Natural killer cell (primary cell): ENCODE data around the gene SLC4A5. TPM values are rescaled to one million over a fixed set of nuclear protein-coding genes. Genes with fewer than 3 reads are reported as not detected.

Experiments used
- ATAC-seq, 3 donors: fragments of 150-1000 bp in 2 of 3; fragments of 200-7000 bp in 1 of 3; cut with Tn5 transposase; 1 replicate in 1 of 3; 2 replicates in 2 of 3; pipeline ENCODE4 v1.10.0; 2021; ENCODE audit warnings: mild to moderate bottlenecking in 2 of 3, moderate library complexity in 2 of 3
- DNase-seq, 2 donors: peaks; one replicate each; pipeline versions ENCODE4 v3.0.0 to v3.0.0-alpha.2; 2013 to 2021; ENCODE audit warnings: mixed read lengths in 1 of 2
- H3K27ac ChIP-seq: one replicate; pipeline ENCODE4 v1.5.1; 2013; ENCODE audit warnings: mild to moderate bottlenecking, low read length
- H3K27me3 ChIP-seq: one replicate; pipeline ENCODE4 v1.6.1; 2013; ENCODE audit warnings: low read length; ENCODE audit not compliant: control insufficient read depth, insufficient read depth
- H3K36me3 ChIP-seq: one replicate; pipeline ENCODE4 v1.6.1; 2013; ENCODE audit warnings: low read length; ENCODE audit not compliant: control insufficient read depth, insufficient read depth
- H3K4me1 ChIP-seq: one replicate; pipeline ENCODE4 v1.6.1; 2013; ENCODE audit warnings: low read length; ENCODE audit not compliant: control insufficient read depth, insufficient read depth
- H3K4me3 ChIP-seq: one replicate; pipeline ENCODE4 v1.5.1; 2013; ENCODE audit warnings: low read length
- H3K9me3 ChIP-seq: one replicate; pipeline ENCODE4 v1.6.1; 2013; ENCODE audit warnings: low read length; ENCODE audit not compliant: control insufficient read depth, insufficient read depth
- H3K27ac Mint-ChIP-seq, 2 donors: one replicate each; pipeline ENCODE4 v1.8.0; 2022; ENCODE audit warnings: mild to moderate bottlenecking in 2 of 2, mixed read lengths in 2 of 2, moderate library complexity in 1 of 2
- H3K27me3 Mint-ChIP-seq, 2 donors: one replicate each; pipeline ENCODE4 v1.8.0; 2022; ENCODE audit warnings: low read depth in 2 of 2, mixed read lengths in 2 of 2
- H3K36me3 Mint-ChIP-seq: one replicate; pipeline ENCODE4 v1.8.0; 2022; ENCODE audit warnings: mixed read lengths
- H3K4me1 Mint-ChIP-seq, 2 donors: one replicate each; pipeline ENCODE4 v1.8.0; 2022; ENCODE audit warnings: mixed read lengths in 2 of 2
- H3K4me3 Mint-ChIP-seq: one replicate; pipeline ENCODE4 v1.8.0; 2022; ENCODE audit warnings: mild to moderate bottlenecking, moderate library complexity, mixed read lengths
- H3K9me3 Mint-ChIP-seq, 2 donors: one replicate each; pipeline ENCODE4 v1.8.0; 2022; ENCODE audit warnings: mixed read lengths in 2 of 2
- CTCF ChIP-seq: fragments of 200-600 bp; IDR thresholded peaks from one replicate; pipeline ENCODE4 v1.8.0; 2022; ENCODE audit warnings: antibody characterized with exemption
- WGBS: methylation state at CpG from one replicate; pipeline ENCODE4 v1.1.7; 2013; ENCODE audit warnings: missing lambda C conversion rate; ENCODE audit not compliant: insufficient coverage; 5-methylcytosine and 5-hydroxymethylcytosine counted together
- intact Hi-C: fragments of 100-400 bp; cut with micrococcal nuclease; formaldehyde crosslinking; loops from one replicate; pipeline ENCODE4 v1.14.2; 2022
- total RNA-seq, 4 donors: library from RNA; stranded (reverse); fragments of 120-200 nt in 1 of 4; gene quantifications; one replicate each; pipeline versions ENCODE4 v1.2.3 to v1.2.4, GENCODE V29; 2013 to 2022

SLC4A5 gene
- total RNA-seq, 3 donors from 2014 or later (not counting 1 experiment from before 2014, with no cell fraction given): 5.3 to 8.4 (median 8.0) TPM

GRCh38 chr2:74372674-74373073, 29.5 kb upstream of the SLC4A5 start:
- H3K4me1 Mint-ChIP-seq: peaks cover 27 to 32% of the 10 kb centered on the region in 2 donors
- H3K9me3 Mint-ChIP-seq: no peaks in the 10 kb centered on the region
- no peak for TF ChIP-seq CTCF
- peaks cover 53% of the 10 kb centered on the region for H3K36me3 ChIP-seq
- H3K9me3 ChIP-seq: no peaks in the 10 kb centered on the region
- no peak overlapping the region for H3K4me3 Mint-ChIP-seq
- H3K27me3 ChIP-seq: no peaks in the 10 kb centered on the region
- H3K4me3 ChIP-seq: no peak overlapping the region
- DNase-seq: no peak
- H3K27ac ChIP-seq: no peak overlapping the region
- H3K36me3 Mint-ChIP-seq: peaks cover 10% of the 10 kb centered on the region
- H3K4me1 ChIP-seq: peaks cover 7% of the 10 kb centered on the region
- 82% methylated on average over 6 of the region's 6 CpGs for WGBS
- H3K27ac Mint-ChIP-seq: no peak overlapping the region
- H3K27me3 Mint-ChIP-seq: no peaks in the 10 kb centered on the region
- intact Hi-C loops: loop anchor here (5.0 kb wide), 1 partner anchor 695 kb away; no protein-coding TSS in a partner anchor
- ATAC-seq: no peak

GRCh38 chr2:74371421-74371820, 28.2 kb upstream of the SLC4A5 start:
- no peak overlapping the region for H3K27ac ChIP-seq
- intact Hi-C loops: loop anchor here (5.0 kb wide), 1 partner anchor 694 kb away; no protein-coding TSS in a partner anchor
- H3K4me1 ChIP-seq: peaks cover 2% of the 10 kb centered on the region
- DNase-seq: no peak
- H3K36me3 ChIP-seq: peaks cover 55% of the 10 kb centered on the region
- Mint-ChIP-seq H3K4me1 (peaks cover 16 to 19% of the 10 kb centered on the region in 2 donors), H3K27me3 (no peaks in the 10 kb centered on the region), H3K36me3 (peaks cover 14% of the 10 kb centered on the region), H3K4me3 (no peak overlapping the region), H3K9me3 (no peaks in the 10 kb centered on the region), H3K27ac (peak overlapping the region in 1 of 2 donors; percentile 35)
- H3K9me3 ChIP-seq: no peaks in the 10 kb centered on the region
- no peak for TF ChIP-seq CTCF
- H3K4me3 ChIP-seq: no peak overlapping the region
- H3K27me3 ChIP-seq: no peaks in the 10 kb centered on the region
- WGBS: 96% methylated on average over 9 of the region's 9 CpGs
- no peak for ATAC-seq

GRCh38 chr2:74369976-74370375, 26.8 kb upstream of the SLC4A5 start:
- WGBS: 100% methylated on average over 6 of the region's 7 CpGs
- Histone ChIP-seq H3K36me3 (peaks cover 66% of the 10 kb centered on the region), H3K27ac (no peak overlapping the region), H3K4me3 (no peak overlapping the region), H3K9me3 (no peaks in the 10 kb centered on the region), H3K4me1 (no peaks in the 10 kb centered on the region), H3K27me3 (no peaks in the 10 kb centered on the region)
- DNase-seq (no peak), ATAC-seq (no peak)
- no peaks in the 10 kb centered on the region for H3K9me3 Mint-ChIP-seq
- intact Hi-C loops: loop anchor here (5.0 kb wide), 1 partner anchor 693 kb away; no protein-coding TSS in a partner anchor
- peaks cover 21% of the 10 kb centered on the region for H3K36me3 Mint-ChIP-seq
- H3K27me3 Mint-ChIP-seq: no peaks in the 10 kb centered on the region
- no peak for TF ChIP-seq CTCF
- H3K4me3 Mint-ChIP-seq: no peak overlapping the region
- peaks cover 6 to 11% of the 10 kb centered on the region in 2 donors for H3K4me1 Mint-ChIP-seq
- H3K27ac Mint-ChIP-seq: no peak overlapping the region

- Histone ChIP-seq H3K9me3 (no peaks in the 10 kb centered on the region), H3K36me3 (peaks cover 79% of the 10 kb centered on the region), H3K4me1 (no peaks in the 10 kb centered on the region), H3K27me3 (no peaks in the 10 kb centered on the region), H3K27ac (no peak overlapping the region), H3K4me3 (no peak overlapping the region)
- DNase-seq (no peak), ATAC-seq (no peak)
- Mint-ChIP-seq H3K4me1 (peaks cover 6% of the 10 kb centered on the region in 2 donors), H3K36me3 (peaks cover 21% of the 10 kb centered on the region), H3K4me3 (no peak overlapping the region), H3K27ac (no peak overlapping the region), H3K9me3 (no peaks in the 10 kb centered on the region), H3K27me3 (no peaks in the 10 kb centered on the region)
- no peak for TF ChIP-seq CTCF
- 97% methylated on average over 5 of the region's 5 CpGs for WGBS
- intact Hi-C loops: no loop called here
Observed at GRCh38 chr2:74368499-74368898, 25.3 kb upstream of the SLC4A5 start.
